ENCODE data around the gene PLPPR1.

DNA sequence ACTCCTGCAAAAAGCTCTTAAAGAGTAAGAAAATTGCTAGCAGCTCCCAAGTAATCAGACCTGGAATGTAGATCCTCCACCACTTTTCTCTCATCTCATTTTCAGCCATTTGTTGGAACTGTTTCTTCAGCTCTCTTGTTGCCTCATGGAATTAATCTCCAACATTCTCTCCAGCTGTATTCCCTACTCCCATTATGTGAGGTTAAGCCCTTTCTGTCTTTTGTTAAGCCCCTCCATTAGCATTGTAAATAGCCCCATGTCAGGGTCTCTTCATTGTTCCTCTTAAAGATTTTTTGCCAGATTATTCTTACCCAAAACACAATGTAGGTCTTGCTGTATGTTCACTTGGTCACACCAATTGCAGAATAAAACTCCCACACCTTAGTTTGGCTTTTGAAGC lies 119.8 kb downstream of the PLPPR1 start:
- TF ChIP-seq, protein P1, sequence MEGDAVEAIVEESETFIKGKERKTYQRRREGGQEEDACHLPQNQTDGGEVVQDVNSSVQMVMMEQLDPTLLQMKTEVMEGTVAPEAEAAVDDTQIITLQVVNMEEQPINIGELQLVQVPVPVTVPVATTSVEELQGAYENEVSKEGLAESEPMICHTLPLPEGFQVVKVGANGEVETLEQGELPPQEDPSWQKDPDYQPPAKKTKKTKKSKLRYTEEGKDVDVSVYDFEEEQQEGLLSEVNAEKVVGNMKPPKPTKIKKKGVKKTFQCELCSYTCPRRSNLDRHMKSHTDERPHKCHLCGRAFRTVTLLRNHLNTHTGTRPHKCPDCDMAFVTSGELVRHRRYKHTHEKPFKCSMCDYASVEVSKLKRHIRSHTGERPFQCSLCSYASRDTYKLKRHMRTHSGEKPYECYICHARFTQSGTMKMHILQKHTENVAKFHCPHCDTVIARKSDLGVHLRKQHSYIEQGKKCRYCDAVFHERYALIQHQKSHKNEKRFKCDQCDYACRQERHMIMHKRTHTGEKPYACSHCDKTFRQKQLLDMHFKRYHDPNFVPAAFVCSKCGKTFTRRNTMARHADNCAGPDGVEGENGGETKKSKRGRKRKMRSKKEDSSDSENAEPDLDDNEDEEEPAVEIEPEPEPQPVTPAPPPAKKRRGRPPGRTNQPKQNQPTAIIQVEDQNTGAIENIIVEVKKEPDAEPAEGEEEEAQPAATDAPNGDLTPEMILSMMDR (IDR thresholded peaks at IDR 0.05) = no peak
- TF ChIP-seq ZFX (IDR thresholded peaks at IDR 0.05; ENCODE audit: borderline replicate concordance) = no peak
